ENCODE results near the gene TUBA1C. TPM values are rescaled to one million over a fixed set of nuclear protein-coding genes. Genes with fewer than 3 reads are reported as not detected.

Gene TUBA1C
- total and polyA plus RNA-seq, 2 of the 8 experiments (the other 6 are each of a cell fraction or from before 2014, with no cell fraction given): 504 to 3,101 TPM

DNA sequence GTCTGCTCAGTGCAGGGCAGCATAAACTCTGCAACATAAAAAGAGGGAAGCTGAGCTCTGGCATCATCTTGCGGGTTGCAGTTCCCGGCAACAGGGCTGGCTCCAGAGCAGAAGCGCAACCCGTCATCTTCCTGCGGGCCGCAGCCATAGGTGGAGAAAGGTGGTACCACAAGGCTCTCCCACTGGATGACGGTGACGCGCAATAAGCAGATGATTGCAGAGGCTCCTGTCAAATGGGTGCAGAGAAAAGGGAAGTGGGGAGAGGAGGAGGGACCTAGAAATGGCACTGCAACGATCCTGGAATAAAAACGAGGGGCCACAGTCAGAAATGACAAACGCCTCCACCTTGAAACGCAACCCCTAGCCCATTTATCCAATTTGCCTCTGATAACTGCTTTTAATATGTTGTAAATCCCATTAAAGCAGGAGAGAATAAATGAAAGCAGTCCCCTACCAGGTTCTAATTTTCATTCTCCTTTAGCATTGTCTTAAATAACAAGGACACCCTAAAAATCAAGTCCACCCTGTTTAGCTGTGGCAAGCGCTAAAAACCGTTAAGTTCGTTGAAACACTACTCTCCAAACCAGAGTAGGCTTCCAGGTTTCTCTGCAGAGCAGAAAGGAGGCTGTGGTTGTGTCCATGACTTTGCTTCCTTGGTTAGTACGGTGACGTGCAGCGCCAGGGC lies 30.9 kb upstream of the TUBA1C start (continued):
- TF ChIP-seq, protein P1, sequence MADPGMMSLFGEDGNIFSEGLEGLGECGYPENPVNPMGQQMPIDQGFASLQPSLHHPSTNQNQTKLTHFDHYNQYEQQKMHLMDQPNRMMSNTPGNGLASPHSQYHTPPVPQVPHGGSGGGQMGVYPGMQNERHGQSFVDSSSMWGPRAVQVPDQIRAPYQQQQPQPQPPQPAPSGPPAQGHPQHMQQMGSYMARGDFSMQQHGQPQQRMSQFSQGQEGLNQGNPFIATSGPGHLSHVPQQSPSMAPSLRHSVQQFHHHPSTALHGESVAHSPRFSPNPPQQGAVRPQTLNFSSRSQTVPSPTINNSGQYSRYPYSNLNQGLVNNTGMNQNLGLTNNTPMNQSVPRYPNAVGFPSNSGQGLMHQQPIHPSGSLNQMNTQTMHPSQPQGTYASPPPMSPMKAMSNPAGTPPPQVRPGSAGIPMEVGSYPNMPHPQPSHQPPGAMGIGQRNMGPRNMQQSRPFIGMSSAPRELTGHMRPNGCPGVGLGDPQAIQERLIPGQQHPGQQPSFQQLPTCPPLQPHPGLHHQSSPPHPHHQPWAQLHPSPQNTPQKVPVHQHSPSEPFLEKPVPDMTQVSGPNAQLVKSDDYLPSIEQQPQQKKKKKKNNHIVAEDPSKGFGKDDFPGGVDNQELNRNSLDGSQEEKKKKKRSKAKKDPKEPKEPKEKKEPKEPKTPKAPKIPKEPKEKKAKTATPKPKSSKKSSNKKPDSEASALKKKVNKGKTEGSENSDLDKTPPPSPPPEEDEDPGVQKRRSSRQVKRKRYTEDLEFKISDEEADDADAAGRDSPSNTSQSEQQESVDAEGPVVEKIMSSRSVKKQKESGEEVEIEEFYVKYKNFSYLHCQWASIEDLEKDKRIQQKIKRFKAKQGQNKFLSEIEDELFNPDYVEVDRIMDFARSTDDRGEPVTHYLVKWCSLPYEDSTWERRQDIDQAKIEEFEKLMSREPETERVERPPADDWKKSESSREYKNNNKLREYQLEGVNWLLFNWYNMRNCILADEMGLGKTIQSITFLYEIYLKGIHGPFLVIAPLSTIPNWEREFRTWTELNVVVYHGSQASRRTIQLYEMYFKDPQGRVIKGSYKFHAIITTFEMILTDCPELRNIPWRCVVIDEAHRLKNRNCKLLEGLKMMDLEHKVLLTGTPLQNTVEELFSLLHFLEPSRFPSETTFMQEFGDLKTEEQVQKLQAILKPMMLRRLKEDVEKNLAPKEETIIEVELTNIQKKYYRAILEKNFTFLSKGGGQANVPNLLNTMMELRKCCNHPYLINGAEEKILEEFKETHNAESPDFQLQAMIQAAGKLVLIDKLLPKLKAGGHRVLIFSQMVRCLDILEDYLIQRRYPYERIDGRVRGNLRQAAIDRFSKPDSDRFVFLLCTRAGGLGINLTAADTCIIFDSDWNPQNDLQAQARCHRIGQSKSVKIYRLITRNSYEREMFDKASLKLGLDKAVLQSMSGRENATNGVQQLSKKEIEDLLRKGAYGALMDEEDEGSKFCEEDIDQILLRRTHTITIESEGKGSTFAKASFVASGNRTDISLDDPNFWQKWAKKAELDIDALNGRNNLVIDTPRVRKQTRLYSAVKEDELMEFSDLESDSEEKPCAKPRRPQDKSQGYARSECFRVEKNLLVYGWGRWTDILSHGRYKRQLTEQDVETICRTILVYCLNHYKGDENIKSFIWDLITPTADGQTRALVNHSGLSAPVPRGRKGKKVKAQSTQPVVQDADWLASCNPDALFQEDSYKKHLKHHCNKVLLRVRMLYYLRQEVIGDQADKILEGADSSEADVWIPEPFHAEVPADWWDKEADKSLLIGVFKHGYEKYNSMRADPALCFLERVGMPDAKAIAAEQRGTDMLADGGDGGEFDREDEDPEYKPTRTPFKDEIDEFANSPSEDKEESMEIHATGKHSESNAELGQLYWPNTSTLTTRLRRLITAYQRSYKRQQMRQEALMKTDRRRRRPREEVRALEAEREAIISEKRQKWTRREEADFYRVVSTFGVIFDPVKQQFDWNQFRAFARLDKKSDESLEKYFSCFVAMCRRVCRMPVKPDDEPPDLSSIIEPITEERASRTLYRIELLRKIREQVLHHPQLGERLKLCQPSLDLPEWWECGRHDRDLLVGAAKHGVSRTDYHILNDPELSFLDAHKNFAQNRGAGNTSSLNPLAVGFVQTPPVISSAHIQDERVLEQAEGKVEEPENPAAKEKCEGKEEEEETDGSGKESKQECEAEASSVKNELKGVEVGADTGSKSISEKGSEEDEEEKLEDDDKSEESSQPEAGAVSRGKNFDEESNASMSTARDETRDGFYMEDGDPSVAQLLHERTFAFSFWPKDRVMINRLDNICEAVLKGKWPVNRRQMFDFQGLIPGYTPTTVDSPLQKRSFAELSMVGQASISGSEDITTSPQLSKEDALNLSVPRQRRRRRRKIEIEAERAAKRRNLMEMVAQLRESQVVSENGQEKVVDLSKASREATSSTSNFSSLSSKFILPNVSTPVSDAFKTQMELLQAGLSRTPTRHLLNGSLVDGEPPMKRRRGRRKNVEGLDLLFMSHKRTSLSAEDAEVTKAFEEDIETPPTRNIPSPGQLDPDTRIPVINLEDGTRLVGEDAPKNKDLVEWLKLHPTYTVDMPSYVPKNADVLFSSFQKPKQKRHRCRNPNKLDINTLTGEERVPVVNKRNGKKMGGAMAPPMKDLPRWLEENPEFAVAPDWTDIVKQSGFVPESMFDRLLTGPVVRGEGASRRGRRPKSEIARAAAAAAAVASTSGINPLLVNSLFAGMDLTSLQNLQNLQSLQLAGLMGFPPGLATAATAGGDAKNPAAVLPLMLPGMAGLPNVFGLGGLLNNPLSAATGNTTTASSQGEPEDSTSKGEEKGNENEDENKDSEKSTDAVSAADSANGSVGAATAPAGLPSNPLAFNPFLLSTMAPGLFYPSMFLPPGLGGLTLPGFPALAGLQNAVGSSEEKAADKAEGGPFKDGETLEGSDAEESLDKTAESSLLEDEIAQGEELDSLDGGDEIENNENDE (IDR thresholded peaks at IDR 0.05; ENCODE audit: insufficient replicate concordance, low read length): no peak
- TF ChIP-seq, protein P2, sequence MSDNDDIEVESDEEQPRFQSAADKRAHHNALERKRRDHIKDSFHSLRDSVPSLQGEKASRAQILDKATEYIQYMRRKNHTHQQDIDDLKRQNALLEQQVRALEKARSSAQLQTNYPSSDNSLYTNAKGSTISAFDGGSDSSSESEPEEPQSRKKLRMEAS (IDR thresholded peaks at IDR 0.05): no peak
- no peak for TF ChIP-seq BCL11A (IDR thresholded peaks at IDR 0.05; ENCODE audit: low read depth in 2 of 2, low read length in 2 of 2)
- TF ChIP-seq RFX5 (IDR thresholded peaks at IDR 0.05; ENCODE audit: borderline replicate concordance, low read depth, low read length): no peak
- TF ChIP-seq TBP (IDR thresholded peaks at IDR 0.05; ENCODE audit: low read depth, low read length): no peak
- no peak for TF ChIP-seq POLR2AphosphoS5 (IDR thresholded peaks at IDR 0.05; ENCODE audit: low read depth, low read length)
- no peak for TF ChIP-seq SRF (IDR thresholded peaks at IDR 0.05; ENCODE audit: low read depth, low read length)
- TF ChIP-seq NRF1 (IDR thresholded peaks at IDR 0.05; ENCODE audit: low read depth, low read length): no peak
- TF ChIP-seq KDM5A (IDR thresholded peaks at IDR 0.05; ENCODE audit: low read length): no peak
- TF ChIP-seq KDM1A (IDR thresholded peaks at IDR 0.05; ENCODE audit: borderline replicate concordance, low read length): no peak
- no peak for TF ChIP-seq EP300 (IDR thresholded peaks at IDR 0.05; ENCODE audit: borderline replicate concordance in 1 of 2, low read depth in 2 of 2, low read length in 2 of 2)

Measured in H1 (cell line).